HG03439 (cell line): ENCODE results near the gene YIF1B.
"Not testable (repeated sequence)": the region's sequence is repeated elsewhere in the genome, so short reads cannot be mapped to it uniquely, and the experiment has no call there.

ENCODE experiments used
- ATAC-seq: cut with Tn5 transposase; IDR thresholded peaks from one replicate; pipeline ENCODE4 v1.9.1; 2021; ENCODE audit warnings: mild to moderate bottlenecking, moderate library complexity; ENCODE audit not compliant: unreplicated experiment

Gene YIF1B

GRCh38 chr19:38277969-38278680, 37.6 kb downstream of the YIF1B start:
- ATAC-seq: no peak

- no peak for ATAC-seq
Observed at GRCh38 chr19:38277549-38277948, 38.2 kb downstream of the YIF1B start.

GRCh38 chr19:38276942-38277517, 38.7 kb downstream of the YIF1B start:
- no peak for ATAC-seq

GRCh38 chr19:38274739-38275138, 41.0 kb downstream of the YIF1B start:
- ATAC-seq: no peak

- ATAC-seq: no peak
Observed at GRCh38 chr19:38273499-38273898, 42.2 kb downstream of the YIF1B start.

- no peak for ATAC-seq
Observed at GRCh38 chr19:38270587-38271167, 45.1 kb downstream of the YIF1B start.

- no peak for ATAC-seq
Observed at GRCh38 chr19:38268539-38268938, 47.2 kb downstream of the YIF1B start.

- no peak for ATAC-seq
Observed at GRCh38 chr19:38267761-38268483, 47.8 kb downstream of the YIF1B start.

GRCh38 chr19:38266981-38267597, 48.7 kb downstream of the YIF1B start:
- ATAC-seq: no peak

- no peak for ATAC-seq
Observed at GRCh38 chr19:38265921-38266429, 49.8 kb downstream of the YIF1B start.

GRCh38 chr19:38265213-38265861, 50.4 kb downstream of the YIF1B start:
- no peak for ATAC-seq

- ATAC-seq: peak; percentile 30
Observed at GRCh38 chr19:38264486-38265212, 51.1 kb downstream of the YIF1B start, which contains the start of gene SPINT2. Gene SPINT2 (plus strand): TSS chr19:38264573. CDS start chr19:38264893, 320 bp downstream.

- ATAC-seq: peak; percentile 62
Observed at GRCh38 chr19:38263689-38264485, 51.9 kb downstream of the YIF1B start.

- ATAC-seq: no peak
Observed at GRCh38 chr19:38262585-38263268, 53.0 kb downstream of the YIF1B start.

- not testable (repeated sequence) for ATAC-seq
Observed at GRCh38 chr19:38261942-38262341, 53.8 kb downstream of the YIF1B start.

GRCh38 chr19:38255383-38256014, 60.2 kb downstream of the YIF1B start:
- ATAC-seq: no peak

GRCh38 chr19:38253788-38254187, 62.0 kb downstream of the YIF1B start:
- no peak for ATAC-seq
